Fibroblast of the aortic adventitia (primary cell): Measurements from ENCODE around the gene KCNE1. TPM values are rescaled to one million over a fixed set of nuclear protein-coding genes. Genes with fewer than 3 reads are reported as not detected.
"Not testable (repeated sequence)": the region's sequence is repeated elsewhere in the genome, so short reads cannot be mapped to it uniquely, and the experiment has no call there.

Experiments used
- DNase-seq: peaks from one replicate; pipeline ENCODE4 v3.0.0-alpha.2; 2010; ENCODE audit warnings: low read depth
- H3K4me3 ChIP-seq: 2 replicates; pipeline ENCODE4 v1.5.1; 2011; ENCODE audit warnings: low read depth, mild to moderate bottlenecking, control low read depth, low read length, moderate library complexity
- CTCF ChIP-seq: IDR thresholded peaks from 2 replicates; pipeline ENCODE4 v1.5.1; 2011; ENCODE audit warnings: mild to moderate bottlenecking, low read length, control low read depth, inconsistent platforms; ENCODE audit not compliant: insufficient read depth
- total RNA-seq: library from RNA; depleted of rRNA; stranded (reverse); fragments of >200 nt; gene quantifications from 2 replicates; pipeline ENCODE4 v1.2.3, GENCODE V29; 2012; ENCODE audit warnings: low replicate concordance

Gene KCNE1
- total RNA-seq, 1 donor: 0.09 TPM

GRCh38 chr21:34557261-34557660, 45.3 kb upstream of the KCNE1 start:
- no peak overlapping the region for H3K4me3 ChIP-seq
- TF ChIP-seq CTCF: no peak
- no peak for DNase-seq

GRCh38 chr21:34554670-34555069, 42.7 kb upstream of the KCNE1 start:
- DNase-seq, H3K4me3 ChIP-seq: not testable (repeated sequence)

- TF ChIP-seq CTCF: no peak
- no peak for DNase-seq
- H3K4me3 ChIP-seq: no peak overlapping the region
These were observed 42.2 kb upstream of the KCNE1 start for GRCh38 chr21:34554227-34554626.

GRCh38 chr21:34553151-34553952, 41.3 kb upstream of the KCNE1 start:
- H3K4me3 ChIP-seq: no peak overlapping the region
- no peak for TF ChIP-seq CTCF
- DNase-seq: peak; percentile 85

GRCh38 chr21:34552360-34553098, 40.5 kb upstream of the KCNE1 start:
- no peak for TF ChIP-seq CTCF
- peak; percentile 56 for DNase-seq
- no peak overlapping the region for H3K4me3 ChIP-seq

- no peak overlapping the region for H3K4me3 ChIP-seq
- no peak for DNase-seq
- no peak for TF ChIP-seq CTCF
These were observed 38.3 kb upstream of the KCNE1 start for GRCh38 chr21:34550182-34550799.

GRCh38 chr21:34548781-34549376, 36.9 kb upstream of the KCNE1 start:
- H3K4me3 ChIP-seq: no peak overlapping the region
- DNase-seq: no peak
- no peak for TF ChIP-seq CTCF
